HT-29 (cell line): ENCODE measurements around the gene THAP7. TPM values are rescaled to one million over a fixed set of nuclear protein-coding genes. Genes with fewer than 3 reads are reported as not detected.

Source experiments
- small RNA-seq: library from RNA; depleted of rRNA; stranded (forward); fragments of <200 nt; gene quantifications from one replicate; pipeline ENCODE3, GENCODE V24; 2014
- total RNA-seq: library from RNA; depleted of rRNA; stranded (reverse); fragments of >200 nt; shearing (Covaris generic); gene quantifications from 2 replicates; pipeline ENCODE4 v1.2.3, GENCODE V29; 2014; rRNA removed

The THAP7 gene
- total RNA-seq, 1 experiment from 2014 or later: 60.1 TPM

Small RNA genes lying within 50 kb of the gene (small RNA-seq; reads per million reads assigned to genes)
- not detected for gene MIR649

Other genes with a start within 250 kb of the THAP7 start
- gene SERPIND1, start 228.0 kb downstream of the THAP7 start, total RNA-seq: not detected in 2 replicates
- gene PI4KA, start 143.3 kb downstream of the THAP7 start, total RNA-seq: 69.9 and 127 TPM in 2 replicates
- gene SNAP29, start 143.1 kb downstream of the THAP7 start, total RNA-seq: 23.5 and 26.9 TPM in 2 replicates
- 74.9 and 77.2 TPM in 2 replicates for gene CRKL, start 84.7 kb downstream of the THAP7 start, total RNA-seq
- 30.9 and 41.7 TPM in 2 replicates for gene AIFM3, start 34.9 kb downstream of the THAP7 start, total RNA-seq
- gene LZTR1, start 19.8 kb downstream of the THAP7 start, total RNA-seq: 27.5 and 35.1 TPM in 2 replicates
- 1.0 and 1.5 TPM in 2 replicates for gene P2RX6, start 13.0 kb upstream of the THAP7 start, total RNA-seq
- not detected in 2 replicates for gene SLC7A4, start 30.4 kb upstream of the THAP7 start, total RNA-seq
- 0.13 TPM in 1 of 2 replicates, not detected in the other for gene LRRC74B, start 43.8 kb upstream of the THAP7 start, total RNA-seq